ENCODE results near the gene MYNN.
A peak's percentile ranks its signal among the peaks of the same experiment; 100 is the strongest.

GRCh38 chr3:169812332-169813235, 39.4 kb downstream of the MYNN start, which contains the start of the genes LRRC34 and LRRIQ4:
- TF ChIP-seq, protein P1, sequence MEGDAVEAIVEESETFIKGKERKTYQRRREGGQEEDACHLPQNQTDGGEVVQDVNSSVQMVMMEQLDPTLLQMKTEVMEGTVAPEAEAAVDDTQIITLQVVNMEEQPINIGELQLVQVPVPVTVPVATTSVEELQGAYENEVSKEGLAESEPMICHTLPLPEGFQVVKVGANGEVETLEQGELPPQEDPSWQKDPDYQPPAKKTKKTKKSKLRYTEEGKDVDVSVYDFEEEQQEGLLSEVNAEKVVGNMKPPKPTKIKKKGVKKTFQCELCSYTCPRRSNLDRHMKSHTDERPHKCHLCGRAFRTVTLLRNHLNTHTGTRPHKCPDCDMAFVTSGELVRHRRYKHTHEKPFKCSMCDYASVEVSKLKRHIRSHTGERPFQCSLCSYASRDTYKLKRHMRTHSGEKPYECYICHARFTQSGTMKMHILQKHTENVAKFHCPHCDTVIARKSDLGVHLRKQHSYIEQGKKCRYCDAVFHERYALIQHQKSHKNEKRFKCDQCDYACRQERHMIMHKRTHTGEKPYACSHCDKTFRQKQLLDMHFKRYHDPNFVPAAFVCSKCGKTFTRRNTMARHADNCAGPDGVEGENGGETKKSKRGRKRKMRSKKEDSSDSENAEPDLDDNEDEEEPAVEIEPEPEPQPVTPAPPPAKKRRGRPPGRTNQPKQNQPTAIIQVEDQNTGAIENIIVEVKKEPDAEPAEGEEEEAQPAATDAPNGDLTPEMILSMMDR (IDR thresholded peaks at IDR 0.05) = peak in 1 of 4 experiments; percentile 29
- TF ChIP-seq POLR2AphosphoS5 (IDR thresholded peaks at IDR 0.05) (no peak), EP300 (IDR thresholded peaks at IDR 0.05) (no peak), POLR2A (IDR thresholded peaks at IDR 0.05) (no peak)

Measured in gastroesophageal sphincter (tissue), 3 donors.